ENCODE results near the gene KCNMB4. TPM values are rescaled to one million over a fixed set of nuclear protein-coding genes. Genes with fewer than 3 reads are reported as not detected.

Gene KCNMB4
- total RNA-seq, 1 experiment from 2014 or later = 0.23 TPM

DNA sequence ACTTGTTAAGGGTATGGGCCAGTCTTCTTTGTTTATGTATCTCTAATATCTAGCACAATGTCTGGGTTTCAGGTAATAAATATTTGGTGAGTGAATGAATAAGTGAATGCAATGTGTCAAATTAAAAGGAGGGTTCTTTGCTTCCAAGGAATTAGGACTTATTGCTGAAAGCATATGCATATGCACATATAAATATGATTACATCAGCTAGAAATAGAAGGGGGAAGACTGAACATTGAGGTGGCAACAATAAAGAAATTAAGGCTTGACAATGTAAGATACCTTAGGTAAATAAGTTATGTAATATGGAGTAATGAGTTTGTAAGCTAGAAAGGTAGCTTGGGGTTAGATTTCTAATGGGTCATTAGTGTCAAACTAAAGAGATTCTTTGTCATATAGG lies 37.7 kb downstream of the KCNMB4 start:
- peaks cover 6% of the 10 kb centered on the region for H3K4me1 Mint-ChIP-seq (ENCODE audit: low read depth, unreplicated experiment)
- no peaks in the 10 kb centered on the region for H3K27me3 ChIP-seq (replicated peaks; ENCODE audit: control insufficient read depth, insufficient read depth, low read length)
- ChIA-PET POLR2A (no interaction called here), CTCF (no interaction called here)
- no peak overlapping the region for H3K4me3 Mint-ChIP-seq (ENCODE audit: unreplicated experiment)
- no peaks in the 10 kb centered on the region for H3K4me1 ChIP-seq
- peaks cover 6% of the 10 kb centered on the region for H3K27me3 Mint-ChIP-seq (ENCODE audit: insufficient read depth, unreplicated experiment)
- no peak overlapping the region for H3K27ac Mint-ChIP-seq (ENCODE audit: unreplicated experiment)
- no TSS peak for BruUV-seq (replicated peaks)
- H3K9me3 Mint-ChIP-seq (ENCODE audit: unreplicated experiment) = no peaks in the 10 kb centered on the region
- DNase-seq = no peak
- no peak overlapping the region for H3K4me3 ChIP-seq (ENCODE audit: low read depth, low read length)
- TF ChIP-seq CTCF (IDR thresholded peaks at IDR 0.05; ENCODE audit: insufficient read depth in 1 of 2, low read depth in 1 of 2, low read length in 1 of 2, severe bottlenecking in 1 of 2, unreplicated experiment in 1 of 2) = no peak
- intact Hi-C loops (cut with micrococcal nuclease; ENCODE audit: unreplicated experiment) = no loop called here
- no peaks in the 10 kb centered on the region for H3K36me3 ChIP-seq (ENCODE audit: control insufficient read depth, insufficient read depth, low read length)
- H3K9me3 ChIP-seq = no peaks in the 10 kb centered on the region
- H3K36me3 Mint-ChIP-seq (ENCODE audit: insufficient read depth, unreplicated experiment) = no peaks in the 10 kb centered on the region

DNA sequence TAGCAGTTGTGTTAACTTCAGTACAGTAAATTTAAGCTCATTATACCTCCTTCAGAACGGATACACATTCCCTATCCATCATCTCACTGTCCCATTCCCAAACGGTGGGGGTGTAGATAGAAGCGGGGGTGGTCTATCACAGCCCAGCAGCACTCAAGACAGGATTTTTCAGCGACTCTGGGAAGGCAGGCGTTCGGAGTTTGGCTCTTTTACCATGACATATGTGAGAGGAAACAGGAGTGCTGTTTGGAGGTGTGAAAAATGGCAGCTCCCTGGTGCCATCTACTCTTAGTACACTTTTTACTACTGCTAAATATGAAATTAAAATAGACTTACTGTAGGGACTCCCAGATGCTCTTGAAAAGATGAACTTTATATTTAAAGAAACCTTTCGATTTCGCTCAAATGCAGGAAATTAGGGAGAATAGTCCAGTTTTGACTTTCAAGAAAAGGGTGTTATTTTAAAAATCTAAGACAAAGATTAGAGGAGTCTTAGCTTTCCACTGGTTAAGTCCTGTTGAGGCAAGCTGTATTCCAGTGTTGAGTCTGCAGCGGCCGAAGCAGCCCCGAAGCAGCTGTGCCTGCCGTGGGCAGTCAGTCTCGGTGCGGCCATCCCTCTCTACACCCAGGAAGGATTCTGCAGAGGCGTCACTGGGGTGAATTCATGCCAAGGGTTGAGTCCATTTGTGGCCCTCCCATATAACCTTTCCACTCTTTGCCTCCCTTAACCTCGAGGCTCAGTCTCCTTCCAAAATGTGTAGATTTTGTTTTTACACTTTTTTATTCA lies 42.1 kb downstream of the KCNMB4 start:
- intact Hi-C loops (cut with micrococcal nuclease; ENCODE audit: unreplicated experiment) = no loop called here
- no peaks in the 10 kb centered on the region for H3K27me3 ChIP-seq (replicated peaks; ENCODE audit: control insufficient read depth, insufficient read depth, low read length)
- no peak for TF ChIP-seq CTCF (IDR thresholded peaks at IDR 0.05; ENCODE audit: insufficient read depth in 1 of 2, low read depth in 1 of 2, low read length in 1 of 2, severe bottlenecking in 1 of 2, unreplicated experiment in 1 of 2)
- POLR2A ChIA-PET = no interaction called here
- DNase-seq = no peak
- H3K4me1 Mint-ChIP-seq (ENCODE audit: low read depth, unreplicated experiment) = no peaks in the 10 kb centered on the region
- no peak overlapping the region for H3K27ac Mint-ChIP-seq (ENCODE audit: unreplicated experiment)
- no peaks in the 10 kb centered on the region; the same call in 1 of the 2 replicates for H3K9me3 ChIP-seq
- no TSS peak for BruUV-seq (replicated peaks)
- no peaks in the 10 kb centered on the region for H3K9me3 Mint-ChIP-seq (ENCODE audit: unreplicated experiment)
- no peaks in the 10 kb centered on the region for H3K4me1 ChIP-seq
- no peaks in the 10 kb centered on the region for H3K36me3 Mint-ChIP-seq (ENCODE audit: insufficient read depth, unreplicated experiment)
- H3K27me3 Mint-ChIP-seq (ENCODE audit: insufficient read depth, unreplicated experiment) = peaks cover 15% of the 10 kb centered on the region
- no peaks in the 10 kb centered on the region for H3K36me3 ChIP-seq (ENCODE audit: control insufficient read depth, insufficient read depth, low read length)
- no peak overlapping the region for H3K4me3 Mint-ChIP-seq (ENCODE audit: unreplicated experiment)
- CTCF ChIA-PET = no interaction called here
- H3K4me3 ChIP-seq (ENCODE audit: low read depth, low read length) = no peak overlapping the region

DNA sequence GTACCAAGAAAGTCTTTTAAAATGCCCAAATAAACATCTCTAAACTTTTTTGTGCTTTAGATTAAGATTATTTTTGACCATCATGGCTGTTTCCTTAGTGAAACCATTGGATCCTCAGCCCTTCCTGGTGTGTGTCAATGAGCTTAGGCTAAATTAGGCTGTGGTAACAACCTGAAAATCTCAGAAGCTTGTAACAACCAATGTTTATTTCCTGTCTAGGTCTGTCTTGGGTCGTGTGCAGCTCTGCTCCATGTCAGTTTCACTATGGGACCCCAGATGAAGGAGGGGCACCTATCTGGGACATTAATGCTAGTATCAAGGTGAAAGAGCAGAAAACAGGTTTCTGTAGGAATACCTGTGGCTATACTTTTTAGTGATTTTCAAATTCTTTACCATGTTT lies 49.9 kb downstream of the KCNMB4 start:
- Histone ChIP-seq H3K27me3 (replicated peaks; ENCODE audit: control insufficient read depth, insufficient read depth, low read length) (no peaks in the 10 kb centered on the region), H3K36me3 (ENCODE audit: control insufficient read depth, insufficient read depth, low read length) (no peaks in the 10 kb centered on the region), H3K4me3 (ENCODE audit: low read depth, low read length) (no peak overlapping the region), H3K4me1 (no peaks in the 10 kb centered on the region), H3K9me3 (no peaks in the 10 kb centered on the region)
- CTCF ChIA-PET = no interaction called here
- intact Hi-C loops (cut with micrococcal nuclease; ENCODE audit: unreplicated experiment) = no loop called here
- no peak for TF ChIP-seq CTCF (IDR thresholded peaks at IDR 0.05; ENCODE audit: insufficient read depth in 1 of 2, low read depth in 1 of 2, low read length in 1 of 2, severe bottlenecking in 1 of 2, unreplicated experiment in 1 of 2)
- no peak for DNase-seq
- Mint-ChIP-seq H3K27ac (ENCODE audit: unreplicated experiment) (no peak overlapping the region), H3K4me3 (ENCODE audit: unreplicated experiment) (no peak overlapping the region), H3K9me3 (ENCODE audit: unreplicated experiment) (no peaks in the 10 kb centered on the region), H3K36me3 (ENCODE audit: insufficient read depth, unreplicated experiment) (no peaks in the 10 kb centered on the region), H3K27me3 (ENCODE audit: insufficient read depth, unreplicated experiment) (peaks cover 6% of the 10 kb centered on the region), H3K4me1 (ENCODE audit: low read depth, unreplicated experiment) (no peaks in the 10 kb centered on the region)
- POLR2A ChIA-PET = no interaction called here
- BruUV-seq (replicated peaks) = no TSS peak
